Raji (cell line): Measurements from ENCODE around the gene PCED1B.

Experiments used
- POLR2A ChIP-seq: IDR thresholded peaks from 2 replicates; pipeline ENCODE4 v1.6.1; 2011; ENCODE audit warnings: low read depth, low read length, control low read depth; ENCODE audit not compliant: insufficient read depth

Gene PCED1B

DNA sequence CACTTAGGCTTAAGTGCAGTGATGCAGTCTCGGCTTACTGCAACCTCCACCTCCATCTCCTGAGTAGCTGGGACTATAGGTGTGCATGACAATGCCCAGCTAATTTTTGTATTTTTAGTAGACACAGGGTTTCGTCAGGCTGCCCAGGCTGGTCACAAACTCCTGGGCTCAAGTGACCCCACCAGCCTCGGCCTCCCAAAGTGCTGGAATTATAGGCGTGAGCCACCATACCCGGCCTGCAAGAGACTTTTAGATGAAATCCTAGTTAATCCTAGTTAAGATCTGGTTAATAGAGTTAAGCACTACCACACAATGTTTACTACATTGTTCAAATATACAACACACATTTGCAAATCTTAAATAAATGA lies 196.8 kb downstream of the PCED1B start:
- no peak for TF ChIP-seq POLR2A

DNA sequence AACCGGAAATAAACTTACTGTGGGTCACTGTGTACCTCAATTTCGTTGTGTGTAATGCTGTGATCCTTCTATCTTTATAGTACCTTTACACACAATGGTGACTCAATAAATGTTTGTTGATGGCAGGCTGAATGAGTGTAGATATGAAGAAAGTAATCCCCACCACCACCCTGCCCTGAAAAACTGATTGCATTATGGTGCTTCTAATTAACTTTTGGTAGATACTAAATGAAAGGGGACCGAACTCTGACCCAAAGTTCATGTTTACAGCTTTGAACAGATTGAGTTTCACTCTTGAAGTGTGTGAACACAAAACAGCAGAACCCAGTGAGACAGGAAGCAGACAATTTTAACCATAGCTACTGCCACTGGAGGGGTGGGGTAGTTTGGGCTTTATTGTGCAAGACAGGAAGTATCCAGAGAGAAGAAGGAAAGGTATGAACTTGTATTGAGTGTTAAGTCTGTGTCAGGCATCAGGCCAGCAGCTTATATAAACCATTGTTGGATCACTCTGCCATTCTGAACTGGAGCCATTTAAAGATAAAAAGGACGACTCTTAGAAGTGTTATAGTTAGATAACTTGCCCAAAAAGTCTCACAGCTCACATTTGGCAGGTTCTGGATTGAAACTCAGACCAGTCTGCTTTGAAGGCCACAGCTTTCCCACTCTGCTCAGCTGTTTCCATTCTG lies 197.3 kb downstream of the PCED1B start:
- TF ChIP-seq POLR2A = no peak

- no peak for TF ChIP-seq POLR2A
Observed at GRCh38 chr12:47277972-47278448, 198.6 kb downstream of the PCED1B start.

GRCh38 chr12:47280543-47281300 lies 201.3 kb downstream of the PCED1B start:
- TF ChIP-seq POLR2A = no peak

DNA sequence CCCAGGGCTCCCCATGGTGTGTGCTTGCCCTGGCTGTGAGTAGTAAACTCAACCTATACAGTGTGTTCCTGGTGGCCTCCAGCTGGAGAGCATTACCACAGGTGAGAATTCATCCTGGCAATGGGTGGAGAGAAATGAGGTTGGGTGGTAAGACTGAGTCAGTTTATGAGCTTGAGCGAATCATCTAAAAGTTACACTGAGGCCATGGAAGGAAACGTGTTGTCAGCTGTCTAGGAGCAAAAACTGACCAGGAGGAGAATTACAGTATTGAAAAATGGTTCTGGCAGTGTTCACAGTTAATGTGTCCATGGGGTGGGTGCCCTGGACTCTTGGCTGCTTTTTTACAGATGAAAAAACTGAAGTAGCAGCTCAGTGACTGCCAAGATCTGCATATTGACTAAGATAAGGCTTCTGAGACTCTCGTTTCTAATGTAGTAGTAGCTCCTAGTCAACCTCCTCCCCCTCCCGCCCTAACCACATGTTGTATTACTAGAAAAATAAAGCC lies 202.3 kb downstream of the PCED1B start:
- no peak for TF ChIP-seq POLR2A

GRCh38 chr12:47282206-47282605 lies 202.8 kb downstream of the PCED1B start:
- no peak for TF ChIP-seq POLR2A
